Measurements from ENCODE around the gene AMPH.
A peak's percentile ranks its signal among the peaks of the same experiment; 100 is the strongest.

AMPH gene

GRCh38 chr7:38453168-38453567, 178.0 kb downstream of the AMPH start:
- peaks cover 0 to 3% (median 0%) of the 10 kb centered on the region in 5 experiments for H3K9me3 ChIP-seq (ENCODE audit: control extremely low read depth in 1 of 5, control insufficient read depth in 4 of 5, insufficient read depth in 2 of 5, low read depth in 1 of 5, low read length in 4 of 5)
- H3K36me3 ChIP-seq (ENCODE audit: control insufficient read depth in 4 of 4, insufficient read depth in 4 of 4, low read length in 3 of 4), result no peaks in the 10 kb centered on the region
- H3K4me3 ChIP-seq (ENCODE audit: control insufficient read depth in 1 of 7, extremely low read depth in 1 of 7, insufficient read depth in 4 of 7, low read depth in 2 of 7, low read length in 6 of 7), result no peak overlapping the region
- H3K27me3 ChIP-seq (replicated peaks in 2 of 5; ENCODE audit: control insufficient read depth in 4 of 5, insufficient read depth in 5 of 5, low read length in 4 of 5), result no peaks in the 10 kb centered on the region
- 87% methylated on average over 3 of the region's 3 CpGs for WGBS (ENCODE audit: insufficient coverage)
- DNase-seq, result no peak
- ChIA-PET CTCF (no interaction called here), POLR2A (no interaction called here)
- H3K4me1 ChIP-seq (ENCODE audit: control extremely low read depth in 1 of 4, control insufficient read depth in 4 of 4, insufficient read depth in 4 of 4, low read length in 3 of 4), result no peaks in the 10 kb centered on the region
- no peak overlapping the region for H3K27ac ChIP-seq (ENCODE audit: insufficient read depth in 1 of 2, low read depth in 1 of 2, low read length in 2 of 2, poor library complexity in 1 of 2, severe bottlenecking in 2 of 2)

GRCh38 chr7:38452681-38453108, 178.5 kb downstream of the AMPH start:
- POLR2A ChIA-PET, result no interaction called here
- 100% methylated on average over 1 of the region's 1 CpG for WGBS (ENCODE audit: insufficient coverage)
- CTCF ChIA-PET, result no interaction called here

GRCh38 chr7:38451840-38452239, 179.3 kb downstream of the AMPH start:
- ChIA-PET POLR2A (no interaction called here), CTCF (no interaction called here)
- 25% methylated on average over 1 of the region's 2 CpGs for WGBS (ENCODE audit: insufficient coverage)
- Histone ChIP-seq H3K4me1 (ENCODE audit: control extremely low read depth in 1 of 4, control insufficient read depth in 4 of 4, insufficient read depth in 4 of 4, low read length in 3 of 4) (no peaks in the 10 kb centered on the region), H3K4me3 (ENCODE audit: control insufficient read depth in 1 of 7, extremely low read depth in 1 of 7, insufficient read depth in 4 of 7, low read depth in 2 of 7, low read length in 6 of 7) (no peak overlapping the region), H3K27ac (ENCODE audit: insufficient read depth in 1 of 2, low read depth in 1 of 2, low read length in 2 of 2, poor library complexity in 1 of 2, severe bottlenecking in 2 of 2) (no peak overlapping the region), H3K27me3 (replicated peaks in 2 of 5; ENCODE audit: control insufficient read depth in 4 of 5, insufficient read depth in 5 of 5, low read length in 4 of 5) (no peaks in the 10 kb centered on the region), H3K9me3 (ENCODE audit: control extremely low read depth in 1 of 5, control insufficient read depth in 4 of 5, insufficient read depth in 2 of 5, low read depth in 1 of 5, low read length in 4 of 5) (peaks cover 0 to 3% (median 0%) of the 10 kb centered on the region in 5 experiments), H3K36me3 (ENCODE audit: control insufficient read depth in 4 of 4, insufficient read depth in 4 of 4, low read length in 3 of 4) (no peaks in the 10 kb centered on the region)
- DNase-seq, result peak; percentile 8 to 9 (median 8)

More at GRCh38 chr7:38452681-38453108, 178.5 kb downstream of the AMPH start:
- no peaks in the 10 kb centered on the region for H3K36me3 ChIP-seq (ENCODE audit: control insufficient read depth in 4 of 4, insufficient read depth in 4 of 4, low read length in 3 of 4)
- H3K9me3 ChIP-seq (ENCODE audit: control extremely low read depth in 1 of 5, control insufficient read depth in 4 of 5, insufficient read depth in 2 of 5, low read depth in 1 of 5, low read length in 4 of 5), result peaks cover 0 to 3% (median 0%) of the 10 kb centered on the region in 5 experiments
- H3K4me3 ChIP-seq (ENCODE audit: control insufficient read depth in 1 of 7, extremely low read depth in 1 of 7, insufficient read depth in 4 of 7, low read depth in 2 of 7, low read length in 6 of 7), result no peak overlapping the region
- DNase-seq, result no peak
- H3K27me3 ChIP-seq (replicated peaks in 2 of 5; ENCODE audit: control insufficient read depth in 4 of 5, insufficient read depth in 5 of 5, low read length in 4 of 5), result no peaks in the 10 kb centered on the region
- H3K27ac ChIP-seq (ENCODE audit: insufficient read depth in 1 of 2, low read depth in 1 of 2, low read length in 2 of 2, poor library complexity in 1 of 2, severe bottlenecking in 2 of 2), result no peak overlapping the region
- H3K4me1 ChIP-seq (ENCODE audit: control extremely low read depth in 1 of 4, control insufficient read depth in 4 of 4, insufficient read depth in 4 of 4, low read length in 3 of 4), result no peaks in the 10 kb centered on the region

GRCh38 chr7:38448584-38449234, 182.5 kb downstream of the AMPH start:
- Histone ChIP-seq H3K27ac (ENCODE audit: insufficient read depth in 1 of 2, low read depth in 1 of 2, low read length in 2 of 2, poor library complexity in 1 of 2, severe bottlenecking in 2 of 2) (no peak overlapping the region), H3K36me3 (ENCODE audit: control insufficient read depth in 4 of 4, insufficient read depth in 4 of 4, low read length in 3 of 4) (no peaks in the 10 kb centered on the region), H3K4me3 (ENCODE audit: control insufficient read depth in 1 of 7, extremely low read depth in 1 of 7, insufficient read depth in 4 of 7, low read depth in 2 of 7, low read length in 6 of 7) (no peak overlapping the region), H3K27me3 (replicated peaks in 2 of 5; ENCODE audit: control insufficient read depth in 4 of 5, insufficient read depth in 5 of 5, low read length in 4 of 5) (no peaks in the 10 kb centered on the region), H3K9me3 (ENCODE audit: control extremely low read depth in 1 of 5, control insufficient read depth in 4 of 5, insufficient read depth in 2 of 5, low read depth in 1 of 5, low read length in 4 of 5) (peaks cover 0 to 1% (median 0%) of the 10 kb centered on the region in 5 experiments), H3K4me1 (ENCODE audit: control extremely low read depth in 1 of 4, control insufficient read depth in 4 of 4, insufficient read depth in 4 of 4, low read length in 3 of 4) (no peaks in the 10 kb centered on the region)
- ChIA-PET POLR2A (no interaction called here), CTCF (no interaction called here)
- no peak for DNase-seq
- 86% methylated on average over 1 of the region's 5 CpGs for WGBS (ENCODE audit: insufficient coverage)

- 100% methylated on average over 1 of the region's 2 CpGs for WGBS (ENCODE audit: insufficient coverage)
- Histone ChIP-seq H3K4me3 (ENCODE audit: control insufficient read depth in 1 of 7, extremely low read depth in 1 of 7, insufficient read depth in 4 of 7, low read depth in 2 of 7, low read length in 6 of 7) (no peak overlapping the region), H3K4me1 (ENCODE audit: control extremely low read depth in 1 of 4, control insufficient read depth in 4 of 4, insufficient read depth in 4 of 4, low read length in 3 of 4) (no peaks in the 10 kb centered on the region), H3K27me3 (replicated peaks in 2 of 5; ENCODE audit: control insufficient read depth in 4 of 5, insufficient read depth in 5 of 5, low read length in 4 of 5) (no peaks in the 10 kb centered on the region), H3K36me3 (ENCODE audit: control insufficient read depth in 4 of 4, insufficient read depth in 4 of 4, low read length in 3 of 4) (no peaks in the 10 kb centered on the region), H3K9me3 (ENCODE audit: control extremely low read depth in 1 of 5, control insufficient read depth in 4 of 5, insufficient read depth in 2 of 5, low read depth in 1 of 5, low read length in 4 of 5) (peaks cover 0 to 1% (median 0%) of the 10 kb centered on the region in 5 experiments), H3K27ac (ENCODE audit: insufficient read depth in 1 of 2, low read depth in 1 of 2, low read length in 2 of 2, poor library complexity in 1 of 2, severe bottlenecking in 2 of 2) (no peak overlapping the region)
- CTCF ChIA-PET, result no interaction called here
- DNase-seq, result no peak
- POLR2A ChIA-PET, result no interaction called here
Measured at GRCh38 chr7:38448054-38448453, 183.1 kb downstream of the AMPH start.

GRCh38 chr7:38438970-38439369, 192.2 kb downstream of the AMPH start:
- ChIA-PET POLR2A (no interaction called here), CTCF (no interaction called here)
- no peaks in the 10 kb centered on the region for H3K36me3 ChIP-seq (ENCODE audit: control insufficient read depth in 4 of 4, insufficient read depth in 4 of 4, low read length in 3 of 4)
- no peak for DNase-seq
- no peak overlapping the region for H3K4me3 ChIP-seq (ENCODE audit: control insufficient read depth in 1 of 7, extremely low read depth in 1 of 7, insufficient read depth in 4 of 7, low read depth in 2 of 7, low read length in 6 of 7)
- H3K9me3 ChIP-seq (ENCODE audit: control extremely low read depth in 1 of 5, control insufficient read depth in 4 of 5, insufficient read depth in 2 of 5, low read depth in 1 of 5, low read length in 4 of 5), result peaks cover 0 to 3% (median 0%) of the 10 kb centered on the region in 5 experiments
- H3K27ac ChIP-seq (ENCODE audit: insufficient read depth in 1 of 2, low read depth in 1 of 2, low read length in 2 of 2, poor library complexity in 1 of 2, severe bottlenecking in 2 of 2), result no peak overlapping the region
- no peaks in the 10 kb centered on the region for H3K4me1 ChIP-seq (ENCODE audit: control extremely low read depth in 1 of 4, control insufficient read depth in 4 of 4, insufficient read depth in 4 of 4, low read length in 3 of 4)
- no peaks in the 10 kb centered on the region for H3K27me3 ChIP-seq (replicated peaks in 2 of 5; ENCODE audit: control insufficient read depth in 4 of 5, insufficient read depth in 5 of 5, low read length in 4 of 5)

GRCh38 chr7:38432671-38433070, 198.5 kb downstream of the AMPH start:
- Histone ChIP-seq H3K27me3 (replicated peaks in 2 of 5; ENCODE audit: control insufficient read depth in 4 of 5, insufficient read depth in 5 of 5, low read length in 4 of 5) (no peaks in the 10 kb centered on the region), H3K36me3 (ENCODE audit: control insufficient read depth in 4 of 4, insufficient read depth in 4 of 4, low read length in 3 of 4) (no peaks in the 10 kb centered on the region), H3K9me3 (ENCODE audit: control extremely low read depth in 1 of 5, control insufficient read depth in 4 of 5, insufficient read depth in 2 of 5, low read depth in 1 of 5, low read length in 4 of 5) (no peaks in the 10 kb centered on the region), H3K4me3 (ENCODE audit: control insufficient read depth in 1 of 7, extremely low read depth in 1 of 7, insufficient read depth in 4 of 7, low read depth in 2 of 7, low read length in 6 of 7) (no peak overlapping the region), H3K4me1 (ENCODE audit: control extremely low read depth in 1 of 4, control insufficient read depth in 4 of 4, insufficient read depth in 4 of 4, low read length in 3 of 4) (no peaks in the 10 kb centered on the region), H3K27ac (ENCODE audit: insufficient read depth in 1 of 2, low read depth in 1 of 2, low read length in 2 of 2, poor library complexity in 1 of 2, severe bottlenecking in 2 of 2) (no peak overlapping the region)
- ChIA-PET CTCF (interaction anchor here (0.6 to 0.7 kb wide), 2 partner anchors 37 to 488 kb away, joined by 3 read pairs; no protein-coding TSS in a partner anchor), POLR2A (interaction anchor here (0.6 kb wide), 1 partner anchor 360 kb away, joined by 3 read pairs; no protein-coding TSS in a partner anchor)
- no peak for DNase-seq
- 93% methylated on average over 2 of the region's 3 CpGs for WGBS (ENCODE audit: insufficient coverage)

Measured in common myeloid progenitor, CD34-positive (primary cell).